ENCODE measurements around the gene PAPPA2.
"Not testable (repeated sequence)": the region's sequence is repeated elsewhere in the genome, so short reads cannot be mapped to it uniquely, and the experiment has no call there.

Gene PAPPA2, protein sequence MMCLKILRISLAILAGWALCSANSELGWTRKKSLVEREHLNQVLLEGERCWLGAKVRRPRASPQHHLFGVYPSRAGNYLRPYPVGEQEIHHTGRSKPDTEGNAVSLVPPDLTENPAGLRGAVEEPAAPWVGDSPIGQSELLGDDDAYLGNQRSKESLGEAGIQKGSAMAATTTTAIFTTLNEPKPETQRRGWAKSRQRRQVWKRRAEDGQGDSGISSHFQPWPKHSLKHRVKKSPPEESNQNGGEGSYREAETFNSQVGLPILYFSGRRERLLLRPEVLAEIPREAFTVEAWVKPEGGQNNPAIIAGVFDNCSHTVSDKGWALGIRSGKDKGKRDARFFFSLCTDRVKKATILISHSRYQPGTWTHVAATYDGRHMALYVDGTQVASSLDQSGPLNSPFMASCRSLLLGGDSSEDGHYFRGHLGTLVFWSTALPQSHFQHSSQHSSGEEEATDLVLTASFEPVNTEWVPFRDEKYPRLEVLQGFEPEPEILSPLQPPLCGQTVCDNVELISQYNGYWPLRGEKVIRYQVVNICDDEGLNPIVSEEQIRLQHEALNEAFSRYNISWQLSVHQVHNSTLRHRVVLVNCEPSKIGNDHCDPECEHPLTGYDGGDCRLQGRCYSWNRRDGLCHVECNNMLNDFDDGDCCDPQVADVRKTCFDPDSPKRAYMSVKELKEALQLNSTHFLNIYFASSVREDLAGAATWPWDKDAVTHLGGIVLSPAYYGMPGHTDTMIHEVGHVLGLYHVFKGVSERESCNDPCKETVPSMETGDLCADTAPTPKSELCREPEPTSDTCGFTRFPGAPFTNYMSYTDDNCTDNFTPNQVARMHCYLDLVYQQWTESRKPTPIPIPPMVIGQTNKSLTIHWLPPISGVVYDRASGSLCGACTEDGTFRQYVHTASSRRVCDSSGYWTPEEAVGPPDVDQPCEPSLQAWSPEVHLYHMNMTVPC (N-terminal part only)

GRCh38 chr1:176462674-176463378 is at the start of gene PAPPA2:
PAPPA2 (plus strand) TSS chr1:176463175; CDS start chr1:176556323, 93,148 bp downstream.
- Histone ChIP-seq H3K4me3 (no peak within 1 kb of the TSS), H3K36me3 (replicated peaks) (no peaks in the 10 kb centered on the region), H3K27me3 (ENCODE audit: low read depth) (no peaks in the 10 kb centered on the region), H3K4me1 (no peaks in the 10 kb centered on the region), H3K9me3 (no peaks in the 10 kb centered on the region)
- DNase-seq (ENCODE audit: low spot score in 2 of 2), result no peak
- in situ Hi-C loops (cut with MboI; ENCODE audit: low sequenced_read_pairs), result no loop called here

- H3K4me3 ChIP-seq, result no peak overlapping the region
- H3K36me3 ChIP-seq (replicated peaks), result no peaks in the 10 kb centered on the region
- no peak for DNase-seq (ENCODE audit: low spot score in 2 of 2)
- no peaks in the 10 kb centered on the region for H3K9me3 ChIP-seq
- no peaks in the 10 kb centered on the region for H3K27me3 ChIP-seq (ENCODE audit: low read depth)
- in situ Hi-C loops (cut with MboI; ENCODE audit: low sequenced_read_pairs), result no loop called here
- no peaks in the 10 kb centered on the region for H3K4me1 ChIP-seq
These were observed 46.2 kb upstream of the PAPPA2 start for GRCh38 chr1:176416777-176417176.

DNA sequence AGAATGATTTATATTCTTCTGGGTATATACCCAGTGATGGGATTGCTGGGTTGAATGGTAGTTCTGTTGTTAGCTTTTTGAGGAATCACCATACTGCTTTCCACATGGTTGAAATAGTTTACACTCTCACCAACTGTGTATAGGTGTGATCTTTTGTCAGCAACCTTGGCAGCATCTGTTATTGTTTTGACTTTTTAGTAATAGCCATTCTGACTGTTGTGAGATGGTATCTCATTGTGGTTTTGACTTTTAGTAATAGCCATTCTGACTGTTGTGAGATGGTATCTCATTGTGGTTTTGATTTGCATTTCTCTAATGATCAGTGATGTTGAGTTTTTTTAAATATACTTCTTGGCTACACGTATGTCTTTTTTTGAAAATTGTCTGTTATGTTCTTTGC is 43.4 kb upstream of the PAPPA2 start:
- H3K4me3 ChIP-seq; H3K4me1 ChIP-seq; H3K36me3 ChIP-seq (replicated peaks); H3K27me3 ChIP-seq (ENCODE audit: low read depth); in situ Hi-C loops (cut with MboI; ENCODE audit: low sequenced_read_pairs); H3K9me3 ChIP-seq; DNase-seq (ENCODE audit: low spot score in 2 of 2): not testable (repeated sequence)

GRCh38 chr1:176434234-176434633 is 28.7 kb upstream of the PAPPA2 start:
- no peak for DNase-seq (ENCODE audit: low spot score in 2 of 2)
- H3K4me3 ChIP-seq, result no peak overlapping the region
- no peaks in the 10 kb centered on the region for H3K27me3 ChIP-seq (ENCODE audit: low read depth)
- H3K36me3 ChIP-seq (replicated peaks), result no peaks in the 10 kb centered on the region
- no peaks in the 10 kb centered on the region for H3K4me1 ChIP-seq
- H3K9me3 ChIP-seq, result no peaks in the 10 kb centered on the region
- in situ Hi-C loops (cut with MboI; ENCODE audit: low sequenced_read_pairs), result no loop called here

DNA sequence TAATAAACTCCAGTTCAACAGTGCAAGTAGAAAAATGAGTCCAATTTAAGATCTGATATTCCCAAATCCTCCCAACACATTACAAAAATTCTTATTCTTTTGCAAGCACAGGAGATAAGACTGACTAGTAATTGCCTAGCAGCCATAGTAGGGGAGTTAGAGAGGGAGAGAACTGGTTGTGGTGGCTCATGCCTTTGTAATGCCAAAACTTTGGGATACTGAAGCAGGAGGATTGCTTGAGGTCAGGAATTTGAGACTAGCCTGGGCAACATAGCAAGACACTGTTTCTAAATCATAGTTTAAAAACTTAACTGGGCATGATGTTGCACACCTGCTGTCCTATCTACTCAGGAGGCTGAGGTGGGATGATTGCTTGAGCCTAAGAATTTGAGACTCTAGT is 26.7 kb upstream of the PAPPA2 start:
- H3K4me3 ChIP-seq, result no peak overlapping the region
- in situ Hi-C loops (cut with MboI; ENCODE audit: low sequenced_read_pairs), result no loop called here
- H3K4me1 ChIP-seq, result no peaks in the 10 kb centered on the region
- H3K36me3 ChIP-seq (replicated peaks), result no peaks in the 10 kb centered on the region
- DNase-seq (ENCODE audit: low spot score in 2 of 2), result no peak
- H3K9me3 ChIP-seq, result no peaks in the 10 kb centered on the region
- H3K27me3 ChIP-seq (ENCODE audit: low read depth), result no peaks in the 10 kb centered on the region

GRCh38 chr1:176440176-176440575 is 22.8 kb upstream of the PAPPA2 start:
- H3K4me1 ChIP-seq, result no peaks in the 10 kb centered on the region
- no peaks in the 10 kb centered on the region for H3K36me3 ChIP-seq (replicated peaks)
- in situ Hi-C loops (cut with MboI; ENCODE audit: low sequenced_read_pairs), result no loop called here
- H3K4me3 ChIP-seq, result no peak overlapping the region
- no peak for DNase-seq (ENCODE audit: low spot score in 2 of 2)
- H3K27me3 ChIP-seq (ENCODE audit: low read depth), result no peaks in the 10 kb centered on the region
- H3K9me3 ChIP-seq, result no peaks in the 10 kb centered on the region

DNA sequence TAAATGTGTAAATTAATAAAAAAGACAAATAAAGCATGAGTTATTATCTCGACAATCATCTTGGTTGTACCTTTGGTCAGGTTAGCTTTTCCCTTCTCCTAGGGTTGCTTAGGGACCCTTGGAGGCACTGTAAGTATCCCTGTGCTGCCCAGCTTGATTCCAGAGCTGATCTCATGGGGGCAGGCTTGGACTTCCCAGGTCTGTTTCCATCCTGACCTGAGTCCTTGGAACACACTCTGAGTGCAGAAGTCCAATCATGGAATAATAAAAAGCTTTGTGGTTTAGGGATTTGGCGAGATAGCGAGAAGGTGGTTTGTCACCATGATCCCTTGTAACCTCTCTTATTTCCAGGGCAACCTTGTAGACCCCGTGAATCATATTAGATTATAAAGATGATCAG is 18.7 kb upstream of the PAPPA2 start:
- H3K27me3 ChIP-seq (ENCODE audit: low read depth), result no peaks in the 10 kb centered on the region
- DNase-seq (ENCODE audit: low spot score in 2 of 2), result no peak
- in situ Hi-C loops (cut with MboI; ENCODE audit: low sequenced_read_pairs), result no loop called here
- H3K9me3 ChIP-seq, result no peaks in the 10 kb centered on the region
- H3K4me1 ChIP-seq, result no peaks in the 10 kb centered on the region
- no peaks in the 10 kb centered on the region for H3K36me3 ChIP-seq (replicated peaks)
- no peak overlapping the region for H3K4me3 ChIP-seq

DNA sequence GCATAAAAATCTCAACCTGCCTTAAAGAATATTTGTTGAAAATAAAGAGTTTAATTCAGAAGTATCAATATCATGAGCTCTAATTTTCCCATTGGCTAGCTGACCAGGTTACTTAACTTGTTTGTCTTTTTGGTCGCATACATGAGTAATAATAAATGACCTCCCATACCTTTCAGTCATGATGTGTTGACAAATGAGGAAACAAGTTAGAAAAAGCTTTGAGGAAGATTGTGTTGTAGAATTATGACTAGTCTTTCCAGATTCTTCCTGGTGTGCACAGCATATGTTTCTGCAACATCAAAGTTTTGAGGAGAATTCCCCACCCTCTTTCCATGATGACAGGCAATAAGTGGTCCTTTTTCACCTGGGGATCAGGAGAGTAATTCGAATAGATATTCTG is 17.6 kb upstream of the PAPPA2 start:
- Histone ChIP-seq H3K36me3 (replicated peaks) (no peaks in the 10 kb centered on the region), H3K27me3 (ENCODE audit: low read depth) (no peaks in the 10 kb centered on the region), H3K4me3 (no peak overlapping the region), H3K9me3 (no peaks in the 10 kb centered on the region), H3K4me1 (no peaks in the 10 kb centered on the region)
- DNase-seq (ENCODE audit: low spot score in 2 of 2), result no peak
- in situ Hi-C loops (cut with MboI; ENCODE audit: low sequenced_read_pairs), result no loop called here

- in situ Hi-C loops (cut with MboI; ENCODE audit: low sequenced_read_pairs), result no loop called here
- no peaks in the 10 kb centered on the region for H3K27me3 ChIP-seq (ENCODE audit: low read depth)
- DNase-seq (ENCODE audit: low spot score in 2 of 2), result no peak
- no peaks in the 10 kb centered on the region for H3K4me1 ChIP-seq
- no peaks in the 10 kb centered on the region for H3K36me3 ChIP-seq (replicated peaks)
- no peak overlapping the region for H3K4me3 ChIP-seq
- no peaks in the 10 kb centered on the region for H3K9me3 ChIP-seq
These were observed 14.6 kb upstream of the PAPPA2 start for GRCh38 chr1:176448340-176448739.

GRCh38 chr1:176450526-176450925 is 12.4 kb upstream of the PAPPA2 start:
- no peak for DNase-seq (ENCODE audit: low spot score in 2 of 2)
- no peak overlapping the region for H3K4me3 ChIP-seq
- H3K9me3 ChIP-seq, result no peaks in the 10 kb centered on the region
- no peaks in the 10 kb centered on the region for H3K4me1 ChIP-seq
- in situ Hi-C loops (cut with MboI; ENCODE audit: low sequenced_read_pairs), result no loop called here
- H3K36me3 ChIP-seq (replicated peaks), result no peaks in the 10 kb centered on the region
- no peaks in the 10 kb centered on the region for H3K27me3 ChIP-seq (ENCODE audit: low read depth)

DNA sequence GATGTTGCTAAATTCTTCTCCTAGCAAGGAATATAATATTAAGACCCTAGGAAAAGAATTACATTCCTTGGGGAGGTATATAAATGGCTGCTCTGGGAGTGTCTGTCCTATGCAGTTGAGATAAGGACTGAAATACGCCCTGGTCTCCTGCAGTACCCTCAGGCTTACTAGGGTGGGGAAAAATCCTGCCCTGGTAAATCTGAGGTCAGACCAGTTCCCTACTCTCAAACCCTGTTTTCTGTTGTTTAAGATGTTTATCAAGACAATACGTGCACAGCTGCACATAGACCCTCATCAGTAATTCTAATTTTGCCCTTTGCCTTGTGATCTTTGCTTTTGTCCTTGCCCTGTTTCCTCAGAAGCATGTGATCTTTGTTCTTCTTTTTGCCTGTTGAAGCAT is 11.2 kb upstream of the PAPPA2 start:
- in situ Hi-C loops (cut with MboI; ENCODE audit: low sequenced_read_pairs); DNase-seq (ENCODE audit: low spot score in 2 of 2): not testable (repeated sequence)

DNA sequence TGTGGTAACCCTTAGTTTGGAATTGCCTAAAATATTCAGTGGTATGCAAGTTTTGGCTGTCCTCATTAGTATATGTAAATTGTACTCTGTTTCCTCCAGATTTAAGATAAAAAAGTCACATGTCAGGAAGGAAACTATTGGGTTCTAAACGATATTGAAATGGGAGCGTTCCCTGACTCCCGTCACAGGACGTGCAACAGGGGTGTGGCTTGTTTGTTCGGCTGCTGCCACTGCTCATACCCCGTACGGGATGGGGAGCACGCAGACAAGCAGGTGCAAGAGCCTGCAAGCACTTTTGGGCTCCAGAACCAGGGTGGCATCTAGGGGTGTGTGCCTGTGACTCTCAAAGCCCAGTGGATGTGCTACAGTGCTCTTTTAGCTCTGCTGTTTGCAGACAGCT is 6.2 kb upstream of the PAPPA2 start:
- Histone ChIP-seq H3K27me3 (ENCODE audit: low read depth) (no peaks in the 10 kb centered on the region), H3K4me1 (no peaks in the 10 kb centered on the region), H3K9me3 (no peaks in the 10 kb centered on the region), H3K4me3 (no peak overlapping the region), H3K36me3 (replicated peaks) (no peaks in the 10 kb centered on the region)
- DNase-seq (ENCODE audit: low spot score in 2 of 2), result no peak
- in situ Hi-C loops (cut with MboI; ENCODE audit: low sequenced_read_pairs), result no loop called here

More for the DNA sequence above, 11.2 kb upstream of the PAPPA2 start:
- H3K27me3 ChIP-seq (ENCODE audit: low read depth); H3K4me1 ChIP-seq; H3K9me3 ChIP-seq; H3K4me3 ChIP-seq; H3K36me3 ChIP-seq (replicated peaks): not testable (repeated sequence)

- in situ Hi-C loops (cut with MboI; ENCODE audit: low sequenced_read_pairs), result no loop called here
- no peak for DNase-seq (ENCODE audit: low spot score in 2 of 2)
- Histone ChIP-seq H3K4me1 (no peaks in the 10 kb centered on the region), H3K9me3 (no peaks in the 10 kb centered on the region), H3K27me3 (ENCODE audit: low read depth) (no peaks in the 10 kb centered on the region), H3K36me3 (replicated peaks) (no peaks in the 10 kb centered on the region), H3K4me3 (no peak overlapping the region)
These were observed 2.2 kb upstream of the PAPPA2 start for GRCh38 chr1:176460544-176461336.
